ENCODE data around the gene LPP. TPM values are rescaled to one million over a fixed set of nuclear protein-coding genes. Genes with fewer than 3 reads are reported as not detected.

Gene LPP
- total RNA-seq, 1 donor from 2014 or later: 96.7 TPM

DNA sequence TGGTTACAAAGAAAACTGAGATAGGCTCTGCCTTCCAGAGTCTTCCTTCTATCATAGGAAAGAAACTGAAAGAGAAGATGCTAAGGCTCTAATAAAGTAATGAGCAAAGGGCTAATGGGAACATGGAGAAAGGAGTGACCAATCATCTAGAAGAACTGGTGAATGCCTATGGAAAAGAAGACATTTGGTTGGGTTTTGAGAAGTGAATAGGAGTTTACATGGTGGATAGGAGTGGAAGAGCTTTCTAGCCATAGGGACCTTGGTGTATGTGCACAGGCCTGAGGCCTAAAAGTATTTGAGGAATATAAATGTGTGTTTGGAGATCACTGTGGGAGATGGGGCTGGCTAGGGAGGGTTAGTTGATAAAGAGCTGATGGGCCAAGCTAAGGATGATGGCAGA lies 6.8 kb downstream of the LPP start:
- DNase-seq (ENCODE audit: extremely low spot score, unreplicated experiment): no peak
- no peaks in the 10 kb centered on the region for H3K27me3 Mint-ChIP-seq
- TF ChIP-seq, protein P1, sequence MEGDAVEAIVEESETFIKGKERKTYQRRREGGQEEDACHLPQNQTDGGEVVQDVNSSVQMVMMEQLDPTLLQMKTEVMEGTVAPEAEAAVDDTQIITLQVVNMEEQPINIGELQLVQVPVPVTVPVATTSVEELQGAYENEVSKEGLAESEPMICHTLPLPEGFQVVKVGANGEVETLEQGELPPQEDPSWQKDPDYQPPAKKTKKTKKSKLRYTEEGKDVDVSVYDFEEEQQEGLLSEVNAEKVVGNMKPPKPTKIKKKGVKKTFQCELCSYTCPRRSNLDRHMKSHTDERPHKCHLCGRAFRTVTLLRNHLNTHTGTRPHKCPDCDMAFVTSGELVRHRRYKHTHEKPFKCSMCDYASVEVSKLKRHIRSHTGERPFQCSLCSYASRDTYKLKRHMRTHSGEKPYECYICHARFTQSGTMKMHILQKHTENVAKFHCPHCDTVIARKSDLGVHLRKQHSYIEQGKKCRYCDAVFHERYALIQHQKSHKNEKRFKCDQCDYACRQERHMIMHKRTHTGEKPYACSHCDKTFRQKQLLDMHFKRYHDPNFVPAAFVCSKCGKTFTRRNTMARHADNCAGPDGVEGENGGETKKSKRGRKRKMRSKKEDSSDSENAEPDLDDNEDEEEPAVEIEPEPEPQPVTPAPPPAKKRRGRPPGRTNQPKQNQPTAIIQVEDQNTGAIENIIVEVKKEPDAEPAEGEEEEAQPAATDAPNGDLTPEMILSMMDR (conservative IDR thresholded peaks at IDR 0.05): no peak
- H3K27ac Mint-ChIP-seq: peak overlapping the region; percentile 14
- H3K4me3 Mint-ChIP-seq: peak overlapping the region; percentile 1
- H3K9me3 Mint-ChIP-seq: no peaks in the 10 kb centered on the region
- peaks cover 30% of the 10 kb centered on the region for H3K36me3 Mint-ChIP-seq
- H3K4me1 Mint-ChIP-seq (ENCODE audit: unreplicated experiment): peaks cover 52% of the 10 kb centered on the region

DNA sequence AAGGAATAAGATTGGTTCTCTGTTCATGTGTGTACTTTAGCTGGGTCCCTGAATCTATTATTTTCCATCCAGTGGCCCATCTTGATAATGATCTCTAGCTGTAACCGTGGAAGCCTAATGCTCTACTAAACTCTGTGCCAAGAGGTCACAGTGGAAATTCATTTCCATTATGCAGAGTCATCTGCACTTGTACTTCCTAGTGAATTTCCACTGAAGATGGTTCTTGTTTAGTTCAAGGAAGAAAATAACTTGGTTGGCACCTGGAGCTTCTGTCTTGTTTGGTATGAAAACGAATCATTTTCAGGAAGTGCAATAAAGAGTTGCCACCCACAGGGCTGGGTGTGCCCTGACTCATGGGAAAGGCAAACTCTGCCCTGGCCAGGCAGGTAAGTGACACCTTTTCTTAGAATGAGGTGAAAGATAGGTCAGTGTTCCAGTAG lies 10.3 kb downstream of the LPP start:
- no peak for DNase-seq (ENCODE audit: extremely low spot score, unreplicated experiment)
- Mint-ChIP-seq H3K36me3 (peaks cover 18% of the 10 kb centered on the region), H3K9me3 (no peaks in the 10 kb centered on the region), H3K27me3 (no peaks in the 10 kb centered on the region), H3K4me1 (ENCODE audit: unreplicated experiment) (peaks cover 36% of the 10 kb centered on the region), H3K27ac (peak overlapping the region; percentile 42), H3K4me3 (peak overlapping the region; percentile 20)
- TF ChIP-seq, protein P1 (conservative IDR thresholded peaks at IDR 0.05): no peak

DNA sequence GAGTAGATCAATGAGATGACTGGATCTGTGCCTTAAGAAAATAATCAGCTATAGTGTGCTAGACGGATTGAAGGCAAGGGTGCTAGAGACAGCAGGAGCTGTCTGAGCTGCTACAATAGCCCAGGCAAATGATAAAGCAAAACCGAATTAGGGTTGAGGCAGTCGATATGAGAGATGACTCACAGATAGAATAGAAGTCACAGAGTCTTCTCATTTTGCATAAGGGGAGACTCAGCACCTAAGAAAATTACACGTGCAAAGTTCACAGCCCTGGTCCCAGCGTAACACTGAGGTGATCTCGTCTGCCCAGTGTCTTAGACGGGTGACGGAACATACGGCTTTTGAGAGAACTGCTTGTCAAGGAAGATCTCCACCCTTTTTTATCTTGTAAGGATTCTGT lies 11.6 kb downstream of the LPP start:
- H3K4me1 Mint-ChIP-seq (ENCODE audit: unreplicated experiment): peaks cover 37% of the 10 kb centered on the region
- peaks cover 19% of the 10 kb centered on the region for H3K36me3 Mint-ChIP-seq
- H3K9me3 Mint-ChIP-seq: peaks cover 2% of the 10 kb centered on the region
- DNase-seq (ENCODE audit: extremely low spot score, unreplicated experiment): no peak
- H3K27me3 Mint-ChIP-seq: no peaks in the 10 kb centered on the region
- H3K4me3 Mint-ChIP-seq: no peak overlapping the region
- TF ChIP-seq, protein P1 (conservative IDR thresholded peaks at IDR 0.05): no peak
- peak overlapping the region; percentile 1 for H3K27ac Mint-ChIP-seq

DNA sequence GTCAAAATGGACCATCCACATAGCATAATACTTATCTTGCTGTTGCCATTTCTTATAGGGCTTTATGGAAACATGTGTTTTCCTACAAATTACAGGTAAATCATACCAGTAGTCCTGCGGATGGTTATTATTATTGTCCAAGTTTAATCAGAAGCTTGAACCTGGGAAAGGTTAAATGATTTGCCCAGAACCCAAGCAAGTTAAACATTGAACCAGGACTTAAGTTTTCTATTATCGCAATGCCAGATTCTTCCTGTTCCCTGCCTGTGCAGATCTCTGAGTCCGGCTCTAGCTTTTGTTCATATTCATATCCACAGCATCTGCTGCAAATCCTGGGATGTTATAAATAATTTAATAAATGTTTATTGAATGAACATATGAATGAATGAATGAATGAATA lies 12.5 kb downstream of the LPP start:
- H3K27ac Mint-ChIP-seq: no peak overlapping the region
- H3K27me3 Mint-ChIP-seq: no peaks in the 10 kb centered on the region
- peaks cover 5% of the 10 kb centered on the region for H3K9me3 Mint-ChIP-seq
- peaks cover 42% of the 10 kb centered on the region for H3K4me1 Mint-ChIP-seq (ENCODE audit: unreplicated experiment)
- DNase-seq (ENCODE audit: extremely low spot score, unreplicated experiment): no peak
- TF ChIP-seq, protein P1 (conservative IDR thresholded peaks at IDR 0.05): no peak
- H3K36me3 Mint-ChIP-seq: peaks cover 21% of the 10 kb centered on the region
- no peak overlapping the region for H3K4me3 Mint-ChIP-seq

DNA sequence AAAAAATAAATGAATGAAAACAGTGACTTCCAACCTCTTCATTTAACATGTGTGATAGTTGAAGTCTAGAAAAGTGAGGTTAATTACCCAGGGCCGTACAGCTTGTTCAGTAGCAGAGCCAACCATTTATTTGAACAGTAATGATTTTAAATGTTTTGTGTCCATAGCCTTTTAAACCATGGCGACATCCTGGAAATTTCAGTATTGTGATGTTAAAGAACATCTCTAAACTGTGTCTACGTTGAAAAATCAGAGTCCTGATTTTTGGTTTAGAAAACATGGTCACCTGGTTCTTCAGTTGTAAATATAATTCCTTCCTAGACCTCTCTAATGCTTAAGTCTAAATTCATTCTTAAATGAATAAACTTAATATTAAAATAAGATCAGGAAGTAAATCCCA lies 14.2 kb downstream of the LPP start:
- peaks cover 5% of the 10 kb centered on the region for H3K9me3 Mint-ChIP-seq
- no peak overlapping the region for H3K4me3 Mint-ChIP-seq
- TF ChIP-seq, protein P1 (conservative IDR thresholded peaks at IDR 0.05): no peak
- peaks cover 21% of the 10 kb centered on the region for H3K36me3 Mint-ChIP-seq
- H3K27me3 Mint-ChIP-seq: no peaks in the 10 kb centered on the region
- H3K4me1 Mint-ChIP-seq (ENCODE audit: unreplicated experiment): peaks cover 39% of the 10 kb centered on the region
- DNase-seq (ENCODE audit: extremely low spot score, unreplicated experiment): no peak
- H3K27ac Mint-ChIP-seq: no peak overlapping the region

DNA sequence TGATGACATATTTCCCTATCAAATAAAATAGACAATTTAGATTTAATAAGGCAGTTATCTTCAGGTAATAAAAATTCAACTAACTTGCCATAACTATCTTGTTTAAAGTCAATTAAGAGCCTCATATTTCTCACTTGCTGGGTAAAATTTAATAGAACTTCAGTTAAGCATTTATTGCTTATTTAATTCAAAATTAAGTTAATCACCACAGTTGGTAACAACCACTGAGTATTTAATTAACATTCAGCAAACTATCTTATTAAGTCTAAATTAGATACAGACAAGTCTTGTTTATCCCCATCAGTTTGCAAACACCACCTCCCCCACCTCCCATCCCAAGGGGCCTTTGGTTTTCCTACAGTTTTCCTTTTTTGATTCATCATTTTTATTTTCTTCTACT lies 14.7 kb downstream of the LPP start:
- Mint-ChIP-seq H3K27ac (no peak overlapping the region), H3K27me3 (no peaks in the 10 kb centered on the region), H3K9me3 (peaks cover 5% of the 10 kb centered on the region), H3K4me3 (no peak overlapping the region), H3K36me3 (peaks cover 21% of the 10 kb centered on the region), H3K4me1 (ENCODE audit: unreplicated experiment) (peaks cover 39% of the 10 kb centered on the region)
- DNase-seq (ENCODE audit: extremely low spot score, unreplicated experiment): no peak
- TF ChIP-seq, protein P1 (conservative IDR thresholded peaks at IDR 0.05): no peak

All from type B pancreatic cell (in vitro differentiated cells).